Raji (cell line): Measurements from ENCODE around the gene SGSM1.

Experiments used
- POLR2A ChIP-seq: IDR thresholded peaks from 2 replicates; pipeline ENCODE4 v1.6.1; 2011; ENCODE audit warnings: low read depth, low read length, control low read depth; ENCODE audit not compliant: insufficient read depth

The SGSM1 gene

DNA sequence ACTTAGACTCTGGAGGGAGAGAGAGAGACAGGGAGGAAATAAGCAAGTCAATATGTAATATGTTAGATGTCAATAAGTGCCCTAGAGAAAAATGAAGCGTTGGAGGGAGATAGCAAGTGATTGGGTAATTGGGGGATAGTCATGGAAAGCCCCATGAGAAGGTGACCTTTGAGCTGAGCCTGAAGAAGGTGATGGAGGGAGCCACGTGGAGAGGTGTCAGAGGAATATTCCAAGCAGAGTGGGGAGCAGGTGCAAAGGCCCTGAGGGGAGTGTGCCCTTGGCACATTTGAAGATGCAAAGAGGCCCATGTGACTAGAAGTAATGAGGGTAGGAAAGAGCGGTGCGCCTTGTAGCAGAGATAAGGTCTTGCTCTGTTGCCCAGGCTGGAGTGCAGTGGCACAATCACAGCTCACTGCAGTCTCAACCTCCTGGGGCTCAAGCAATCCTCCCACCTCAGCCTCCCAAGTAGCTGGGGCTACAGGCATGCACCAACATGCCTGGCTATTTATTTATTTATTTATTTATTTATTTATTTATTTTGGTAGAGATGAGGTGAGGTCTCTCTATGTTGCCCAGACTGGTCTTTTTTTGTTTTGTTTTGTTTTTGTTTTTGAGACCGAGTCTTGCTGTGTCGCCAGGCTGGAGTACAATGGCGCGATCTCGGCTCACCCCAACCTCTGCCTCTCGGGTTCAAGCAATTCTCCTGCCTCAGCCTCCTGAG lies 138.4 kb downstream of the SGSM1 start:
- TF ChIP-seq POLR2A, result no peak

GRCh38 chr22:24945430-24945829 lies 139.4 kb downstream of the SGSM1 start:
- no peak for TF ChIP-seq POLR2A

- no peak for TF ChIP-seq POLR2A
These were observed 141.4 kb downstream of the SGSM1 start for GRCh38 chr22:24947383-24947782.

GRCh38 chr22:24947881-24948280 lies 141.9 kb downstream of the SGSM1 start:
- no peak for TF ChIP-seq POLR2A

GRCh38 chr22:24948356-24949202 lies 142.6 kb downstream of the SGSM1 start:
- TF ChIP-seq POLR2A, result no peak

DNA sequence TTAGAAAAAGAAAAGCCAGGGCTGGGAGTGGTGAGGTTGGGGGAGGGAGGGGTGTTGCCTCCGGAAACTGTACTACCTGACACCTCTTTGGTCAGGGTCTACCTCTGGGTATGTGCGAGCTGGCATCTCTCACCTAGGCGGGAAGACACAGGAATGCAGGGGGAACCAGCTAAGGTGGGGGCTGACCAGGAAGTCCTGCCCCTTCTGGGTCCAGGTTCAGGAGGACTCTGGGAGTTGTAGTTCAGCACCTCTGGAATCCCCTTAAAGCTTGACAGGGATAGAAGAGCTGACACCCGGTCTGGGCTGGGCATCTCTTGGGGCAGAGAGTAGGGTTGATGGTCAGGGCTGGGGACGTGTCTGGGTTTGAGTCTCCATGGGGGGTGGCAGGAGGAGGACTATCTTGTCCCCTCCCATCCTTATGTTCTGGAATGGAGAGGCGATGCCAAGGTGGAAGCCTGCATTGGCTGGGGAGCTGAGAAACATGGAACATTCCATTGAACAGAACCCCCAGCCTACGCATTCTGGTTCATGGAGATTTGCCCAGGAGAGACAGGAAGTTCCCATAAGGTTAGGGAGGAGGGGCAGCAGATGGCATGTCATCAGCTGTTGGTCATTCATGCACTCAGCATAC lies 144.4 kb downstream of the SGSM1 start:
- TF ChIP-seq POLR2A, result no peak

- TF ChIP-seq POLR2A, result no peak
These were observed 146.2 kb downstream of the SGSM1 start, which contains the start of gene KIAA1671 for GRCh38 chr22:24951942-24952836. Gene KIAA1671 (plus strand): TSS chr22:24952716. CDS start chr22:25028000, 75,284 bp downstream.

GRCh38 chr22:24952837-24953383 lies 146.9 kb downstream of the SGSM1 start:
- TF ChIP-seq POLR2A, result no peak

- no peak for TF ChIP-seq POLR2A
These were observed 147.5 kb downstream of the SGSM1 start for GRCh38 chr22:24953384-24954113.

GRCh38 chr22:24954114-24954463 lies 148.1 kb downstream of the SGSM1 start:
- no peak for TF ChIP-seq POLR2A

GRCh38 chr22:24954856-24955255 lies 148.8 kb downstream of the SGSM1 start:
- TF ChIP-seq POLR2A, result no peak

GRCh38 chr22:24957043-24957442 lies 151.0 kb downstream of the SGSM1 start:
- no peak for TF ChIP-seq POLR2A

DNA sequence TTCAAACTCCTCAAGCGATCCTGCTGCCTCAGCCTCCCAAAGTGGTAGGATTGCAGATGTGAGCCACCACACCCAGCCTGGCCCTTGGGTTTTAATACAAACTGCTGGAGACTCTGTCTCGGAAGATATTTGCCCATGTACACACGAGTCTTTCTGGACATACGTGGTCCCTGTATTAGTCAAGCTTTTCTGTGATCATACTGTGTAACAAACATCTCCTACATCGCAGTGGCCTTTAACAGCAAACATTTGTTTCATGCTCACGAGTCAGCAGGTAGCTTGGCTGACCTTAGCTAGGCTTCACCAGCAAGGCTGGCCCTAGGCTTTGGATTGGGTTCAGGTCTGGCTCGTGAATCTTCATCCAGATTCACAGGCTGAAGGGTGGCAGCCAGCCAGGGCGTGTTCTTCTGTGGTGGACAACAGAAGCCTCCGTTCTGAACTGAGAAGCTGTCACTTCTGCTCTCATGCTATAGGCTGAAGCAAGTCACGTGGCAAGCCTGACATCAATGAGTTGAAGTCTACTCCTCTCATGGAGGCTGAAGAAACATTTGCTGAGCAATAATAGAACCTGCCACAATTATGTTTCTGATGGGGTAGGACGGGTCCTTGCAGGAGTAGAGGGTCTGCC lies 155.3 kb downstream of the SGSM1 start:
- TF ChIP-seq POLR2A, result no peak
